ENCODE results near the gene RERE. TPM values are rescaled to one million over a fixed set of nuclear protein-coding genes. Genes with fewer than 3 reads are reported as not detected.

Gene RERE
- total and polyA plus RNA-seq, 2 donors (not counting 3 experiments of a cell fraction or from before 2014, with no cell fraction given): 14.1 to 113 TPM

DNA sequence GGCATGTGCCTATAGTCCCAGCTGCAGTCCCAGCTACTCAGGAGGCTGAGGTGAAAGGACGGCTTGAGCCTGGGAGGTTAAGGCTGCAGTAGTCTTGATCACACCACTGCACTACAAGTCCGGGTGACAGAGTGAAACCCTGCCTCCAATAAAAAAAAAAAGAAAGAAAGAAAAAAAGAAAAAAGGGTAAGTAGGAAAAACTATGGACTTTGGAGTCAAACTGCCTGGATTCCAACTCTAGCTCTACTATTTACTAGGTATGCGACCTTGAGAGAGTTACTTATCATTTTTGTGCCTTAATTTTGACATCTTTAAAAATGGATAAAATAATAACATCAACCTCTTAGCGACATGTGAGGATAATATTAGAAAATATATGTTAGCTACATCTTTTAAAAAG lies 348.7 kb downstream of the RERE start:
- intact Hi-C loops (cut with micrococcal nuclease): no loop called here
- no peak overlapping the region for H3K4me2 ChIP-seq (ENCODE audit: insufficient read depth, low read length)
- no TSS peak for BruUV-seq (replicated peaks)
- no peaks in the 10 kb centered on the region for H3K9me3 ChIP-seq (replicated peaks; ENCODE audit: control insufficient read depth, insufficient read depth, low read length)
- DNase-seq (ENCODE audit: low read depth, low spot score): no peak
- peaks cover 0 to 3% of the 10 kb centered on the region in 2 experiments for H3K36me3 ChIP-seq (ENCODE audit: control insufficient read depth in 2 of 2, extremely low read depth in 1 of 2, insufficient read depth in 2 of 2, low read length in 2 of 2)
- dilution Hi-C loops (cut with MboI; ENCODE audit: extremely low pct_ligation_motif_present, low sequenced_read_pairs): no loop called here
- no peak overlapping the region for H2AFZ ChIP-seq (ENCODE audit: low read depth, low read length)
- FAIRE-seq: no peak
- no peak overlapping the region for H3K4me3 ChIP-seq (replicated peaks in 1 of 3; ENCODE audit: insufficient read depth in 1 of 3, low read depth in 1 of 3, low read length in 3 of 3)
- TF ChIP-seq POLR2AphosphoS5 (IDR thresholded peaks at IDR 0.05; ENCODE audit: insufficient read depth, low read depth, low read length) (no peak), FOS (IDR thresholded peaks at IDR 0.05; ENCODE audit: borderline replicate concordance, insufficient read depth, low read length) (no peak), JUN (IDR thresholded peaks at IDR 0.05; ENCODE audit: borderline replicate concordance, insufficient read depth, insufficient read length, low read depth) (no peak), GATA2 (IDR thresholded peaks at IDR 0.05; ENCODE audit: insufficient read depth, insufficient read length, low read depth, low read length) (no peak), EZH2 (IDR thresholded peaks at IDR 0.05; ENCODE audit: borderline replicate concordance, low read depth, low read length, severe bottlenecking) (no peak), MYC (IDR thresholded peaks at IDR 0.05; ENCODE audit: low read depth, low read length) (no peak), POLR2A (IDR thresholded peaks at IDR 0.05; ENCODE audit: low read depth, low read length) (no peak)
- TF ChIP-seq, protein P1, sequence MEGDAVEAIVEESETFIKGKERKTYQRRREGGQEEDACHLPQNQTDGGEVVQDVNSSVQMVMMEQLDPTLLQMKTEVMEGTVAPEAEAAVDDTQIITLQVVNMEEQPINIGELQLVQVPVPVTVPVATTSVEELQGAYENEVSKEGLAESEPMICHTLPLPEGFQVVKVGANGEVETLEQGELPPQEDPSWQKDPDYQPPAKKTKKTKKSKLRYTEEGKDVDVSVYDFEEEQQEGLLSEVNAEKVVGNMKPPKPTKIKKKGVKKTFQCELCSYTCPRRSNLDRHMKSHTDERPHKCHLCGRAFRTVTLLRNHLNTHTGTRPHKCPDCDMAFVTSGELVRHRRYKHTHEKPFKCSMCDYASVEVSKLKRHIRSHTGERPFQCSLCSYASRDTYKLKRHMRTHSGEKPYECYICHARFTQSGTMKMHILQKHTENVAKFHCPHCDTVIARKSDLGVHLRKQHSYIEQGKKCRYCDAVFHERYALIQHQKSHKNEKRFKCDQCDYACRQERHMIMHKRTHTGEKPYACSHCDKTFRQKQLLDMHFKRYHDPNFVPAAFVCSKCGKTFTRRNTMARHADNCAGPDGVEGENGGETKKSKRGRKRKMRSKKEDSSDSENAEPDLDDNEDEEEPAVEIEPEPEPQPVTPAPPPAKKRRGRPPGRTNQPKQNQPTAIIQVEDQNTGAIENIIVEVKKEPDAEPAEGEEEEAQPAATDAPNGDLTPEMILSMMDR (IDR thresholded peaks at IDR 0.05; ENCODE audit: extremely low read depth in 1 of 2, insufficient read depth in 1 of 2, low read depth in 1 of 2, low read length in 2 of 2): no peak
- TF ChIP-seq, protein P2, sequence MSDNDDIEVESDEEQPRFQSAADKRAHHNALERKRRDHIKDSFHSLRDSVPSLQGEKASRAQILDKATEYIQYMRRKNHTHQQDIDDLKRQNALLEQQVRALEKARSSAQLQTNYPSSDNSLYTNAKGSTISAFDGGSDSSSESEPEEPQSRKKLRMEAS (IDR thresholded peaks at IDR 0.05; ENCODE audit: insufficient read depth, insufficient read length): no peak
- no peaks in the 10 kb centered on the region for H3K9me1 ChIP-seq (replicated peaks; ENCODE audit: control insufficient read depth, extremely low read depth, insufficient read depth, low read length)
- peaks cover 7% of the 10 kb centered on the region for H3K4me1 ChIP-seq (ENCODE audit: control insufficient read depth, extremely low read depth, insufficient read depth, low read length)
- CTCF ChIA-PET: interaction anchor here (1.0 to 1.7 kb wide), 7 partner anchors 9 to 102 kb away, joined by 3 to 7 read pairs (median 3); no protein-coding TSS in a partner anchor
- no peak overlapping the region for H3K27ac ChIP-seq (ENCODE audit: insufficient read depth, low read depth, low read length)
- H4K20me1 ChIP-seq (replicated peaks; ENCODE audit: control insufficient read depth, extremely low read depth, insufficient read depth, low read length): no peaks in the 10 kb centered on the region
- no peaks in the 10 kb centered on the region for H3K79me2 ChIP-seq (ENCODE audit: control insufficient read depth, insufficient read depth, low read length)
- no peaks in the 10 kb centered on the region for H3K27me3 ChIP-seq (ENCODE audit: control insufficient read depth in 2 of 2, insufficient read depth in 2 of 2, low read length in 2 of 2)
- no peak overlapping the region for H3K9ac ChIP-seq (replicated peaks; ENCODE audit: extremely low read depth, insufficient read depth, low read length)
- POLR2A ChIA-PET: no interaction called here
